GM19238 (cell line): ENCODE data around the gene ASB10.

ENCODE experiments used
- DNase-seq: peaks from one replicate; pipeline ENCODE4 v3.0.0; 2011; ENCODE audit warnings: low spot score; ENCODE audit not compliant: insufficient read length

ASB10 gene

GRCh38 chr7:151166629-151167196 is 20.3 kb downstream of the ASB10 start:
- DNase-seq = no peak

GRCh38 chr7:151161757-151162156 is 25.3 kb downstream of the ASB10 start:
- no peak for DNase-seq

GRCh38 chr7:151157645-151158329 is 29.3 kb downstream of the ASB10 start:
- no peak for DNase-seq

GRCh38 chr7:151152643-151153513 is 34.2 kb downstream of the ASB10 start:
- no peak for DNase-seq

GRCh38 chr7:151150388-151150787 is 36.7 kb downstream of the ASB10 start:
- no peak for DNase-seq

- DNase-seq = no peak
Measured at GRCh38 chr7:151148319-151149259, 38.5 kb downstream of the ASB10 start.

GRCh38 chr7:151146761-151147160 is 40.3 kb downstream of the ASB10 start:
- DNase-seq = no peak

GRCh38 chr7:151144387-151144786 is 42.7 kb downstream of the ASB10 start:
- no peak for DNase-seq

GRCh38 chr7:151143261-151144015 is 43.6 kb downstream of the ASB10 start:
- no peak for DNase-seq

GRCh38 chr7:151142686-151143040 is 44.4 kb downstream of the ASB10 start:
- DNase-seq = no peak

- DNase-seq = no peak
Measured at GRCh38 chr7:151141855-151142685, 45.0 kb downstream of the ASB10 start.

- no peak for DNase-seq
Measured at GRCh38 chr7:151141311-151141854, 45.7 kb downstream of the ASB10 start.

- DNase-seq = no peak
Measured at GRCh38 chr7:151140826-151141225, 46.2 kb downstream of the ASB10 start.

- DNase-seq = no peak
Measured at GRCh38 chr7:151139791-151140190, 47.3 kb downstream of the ASB10 start.

GRCh38 chr7:151139071-151139790 is 47.8 kb downstream of the ASB10 start:
- no peak for DNase-seq

- no peak for DNase-seq
Measured at GRCh38 chr7:151138153-151138851, 48.7 kb downstream of the ASB10 start.

- no peak for DNase-seq
Measured at GRCh38 chr7:151137791-151138152, 49.3 kb downstream of the ASB10 start.

- DNase-seq = no peak
Measured at GRCh38 chr7:151137076-151137675, 49.9 kb downstream of the ASB10 start.
